Amniotic epithelial cell (primary cell): ENCODE results near the gene SLAMF7.

Experiments
- DNase-seq: peaks from one replicate; pipeline ENCODE4 v3.0.0-alpha.2; 2010; ENCODE audit warnings: low read depth

The SLAMF7 gene

DNA sequence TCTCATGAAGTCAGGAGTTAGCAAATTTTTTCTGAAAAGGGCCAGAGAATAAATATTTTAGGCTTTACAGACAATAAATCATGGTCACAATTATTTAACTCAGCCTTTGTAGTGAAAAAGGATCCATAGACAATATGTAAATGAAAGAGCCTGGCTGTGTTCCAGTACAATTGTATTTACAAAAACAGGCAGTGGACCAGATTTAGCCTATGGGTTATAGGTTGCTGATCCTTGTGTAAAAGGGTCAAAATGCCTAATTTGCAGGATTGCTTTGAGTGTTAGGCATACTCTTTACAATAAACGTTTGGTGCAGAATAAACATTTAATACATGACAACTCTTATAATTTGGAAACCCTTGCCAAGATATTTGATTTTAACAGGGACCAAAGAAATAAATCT, 6.5 kb downstream of the SLAMF7 start:
- DNase-seq: no peak

DNA sequence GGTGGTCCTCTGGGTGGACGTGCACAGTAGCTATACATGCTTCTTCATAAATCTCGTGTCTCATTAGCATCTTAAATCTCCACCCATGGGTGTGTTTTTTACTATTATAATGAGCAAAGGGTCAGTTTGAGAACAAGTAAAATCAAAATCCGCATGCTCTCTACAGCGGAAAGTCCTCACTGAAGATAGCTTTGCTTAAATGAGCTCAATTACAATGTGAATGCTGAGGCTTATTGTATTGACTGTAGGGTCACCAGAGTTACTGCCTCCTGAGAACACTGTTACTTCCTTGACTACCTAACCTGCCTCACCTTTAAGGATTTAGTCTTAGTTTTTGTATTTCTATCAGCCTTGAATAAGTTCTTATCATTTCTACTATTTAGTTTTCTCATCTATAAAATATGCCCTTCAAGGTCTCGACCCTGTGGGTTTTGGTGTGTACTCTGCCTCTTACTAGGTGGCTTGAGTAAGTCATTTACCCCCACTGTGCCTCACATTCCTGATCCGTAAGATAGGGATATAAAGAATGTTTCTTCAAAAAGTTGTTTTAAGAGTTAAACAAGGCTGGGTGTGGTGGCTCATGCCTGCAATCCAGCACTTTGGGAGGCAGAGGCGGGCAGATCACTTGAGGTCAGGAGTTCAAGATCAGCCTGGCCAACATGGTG, 7.9 kb downstream of the SLAMF7 start:
- DNase-seq: peak; percentile 11

DNA sequence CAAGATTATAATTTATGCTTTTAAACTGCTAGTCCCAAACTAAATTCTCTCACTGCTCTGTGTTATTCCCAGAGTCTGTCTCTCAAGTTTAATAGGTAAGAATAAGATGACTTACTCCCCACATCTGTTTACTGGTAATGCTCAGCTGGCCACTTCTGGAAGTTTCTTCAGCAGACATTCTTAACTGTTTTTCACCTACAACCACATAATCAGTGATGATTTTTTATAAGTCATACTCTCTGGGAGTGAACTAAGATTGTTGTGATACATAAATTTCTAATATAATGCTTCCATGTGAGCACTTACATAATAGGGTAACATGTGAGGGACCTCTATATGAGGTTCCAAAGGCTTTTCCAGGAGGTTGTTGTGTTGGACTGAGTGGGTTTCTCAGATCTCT, 8.7 kb downstream of the SLAMF7 start:
- DNase-seq: peak; percentile 41

DNA sequence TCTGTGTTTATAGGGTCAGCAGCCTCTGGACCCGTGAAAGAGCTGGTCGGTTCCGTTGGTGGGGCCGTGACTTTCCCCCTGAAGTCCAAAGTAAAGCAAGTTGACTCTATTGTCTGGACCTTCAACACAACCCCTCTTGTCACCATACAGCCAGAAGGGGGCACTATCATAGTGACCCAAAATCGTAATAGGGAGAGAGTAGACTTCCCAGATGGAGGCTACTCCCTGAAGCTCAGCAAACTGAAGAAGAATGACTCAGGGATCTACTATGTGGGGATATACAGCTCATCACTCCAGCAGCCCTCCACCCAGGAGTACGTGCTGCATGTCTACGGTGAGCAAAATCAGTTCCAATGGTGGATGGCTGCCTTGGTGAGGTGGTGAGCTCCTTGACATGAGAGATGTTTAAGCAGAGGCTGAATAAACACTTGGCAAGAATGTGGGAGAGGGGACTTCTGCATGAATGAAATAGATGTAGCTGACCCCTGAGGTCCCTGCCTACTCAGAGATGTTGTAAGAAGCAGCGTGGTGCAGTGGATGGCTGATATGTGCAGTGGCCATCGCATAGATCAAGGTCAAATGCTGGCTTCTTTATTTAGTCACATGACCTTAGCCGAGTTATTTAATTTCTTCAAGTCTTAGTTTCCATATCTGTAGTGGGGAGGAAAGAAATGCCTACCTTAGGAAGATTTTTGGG, 9.3 kb downstream of the SLAMF7 start:
- DNase-seq: peak; percentile 67

DNA sequence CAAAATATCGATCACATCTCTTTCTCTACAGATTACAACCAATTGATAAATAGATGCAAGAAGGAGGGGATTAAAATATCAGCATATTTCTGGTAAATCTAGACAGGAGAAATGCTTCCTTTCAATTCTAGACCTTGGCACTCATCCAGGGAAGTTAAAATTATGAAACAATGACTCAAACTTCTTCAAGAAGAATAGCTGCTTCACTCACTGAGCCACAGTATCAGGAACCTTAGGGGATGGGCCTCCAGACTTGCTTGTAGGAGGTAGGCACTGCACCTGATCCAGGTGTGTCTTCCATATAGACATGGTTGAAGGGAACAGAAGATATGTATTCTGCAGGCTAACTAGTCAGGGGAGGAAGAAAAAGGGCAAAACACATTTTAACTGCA, 9.8 kb downstream of the SLAMF7 start:
- peak; percentile 43 for DNase-seq

DNA sequence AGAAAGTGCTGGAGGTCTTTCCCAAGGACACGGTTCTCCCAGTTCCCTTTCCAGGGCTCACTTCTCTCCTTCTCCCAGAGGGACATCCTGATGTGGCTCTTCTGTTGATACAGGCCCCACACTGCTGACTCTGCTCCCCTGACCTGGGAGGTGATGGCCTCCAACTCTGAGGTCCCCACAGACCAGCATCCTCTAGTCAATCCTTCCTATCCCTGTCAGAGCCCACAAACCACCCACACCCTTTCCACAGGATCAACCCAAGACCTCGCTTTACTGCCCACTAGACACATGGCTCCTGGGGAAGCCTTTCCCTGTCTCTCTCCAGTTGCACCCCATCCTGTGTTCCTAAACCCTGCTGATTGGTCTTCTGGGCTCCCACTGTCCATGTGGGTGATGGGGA, 11.6 kb downstream of the SLAMF7 start:
- no peak for DNase-seq

DNA sequence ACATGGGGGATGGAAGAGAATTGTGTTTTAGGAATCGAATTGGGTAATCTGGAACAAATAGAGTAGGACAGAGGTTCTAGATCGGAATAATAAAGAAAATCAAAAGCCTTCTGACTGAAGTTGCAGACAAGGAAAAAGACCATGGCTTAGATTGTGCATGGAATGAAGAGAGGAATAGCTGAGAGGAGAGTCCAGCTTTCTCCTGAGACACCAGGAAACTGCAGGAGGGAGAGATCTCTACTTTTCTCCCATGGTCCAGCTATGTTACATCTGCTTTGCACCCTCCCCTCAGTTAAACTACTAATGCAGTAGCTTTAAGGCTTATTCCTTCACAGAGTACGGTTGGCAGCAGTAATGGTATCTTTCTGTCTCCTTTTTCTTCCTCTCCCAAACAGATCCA, 13.4 kb downstream of the SLAMF7 start:
- DNase-seq: no peak

DNA sequence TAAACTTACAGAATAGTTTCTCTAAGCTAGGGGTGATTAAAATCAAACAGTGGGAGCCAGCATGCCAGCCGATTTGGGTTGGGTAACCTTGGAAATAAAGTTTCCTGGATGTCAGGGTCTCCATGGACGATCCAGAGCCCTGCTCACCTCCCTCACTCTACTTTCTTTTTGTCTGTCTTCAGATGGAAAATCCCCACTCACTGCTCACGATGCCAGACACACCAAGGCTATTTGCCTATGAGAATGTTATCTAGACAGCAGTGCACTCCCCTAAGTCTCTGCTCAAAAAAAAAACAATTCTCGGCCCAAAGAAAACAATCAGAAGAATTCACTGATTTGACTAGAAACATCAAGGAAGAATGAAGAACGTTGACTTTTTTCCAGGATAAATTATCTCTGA, 13.9 kb downstream of the SLAMF7 start:
- DNase-seq: no peak

DNA sequence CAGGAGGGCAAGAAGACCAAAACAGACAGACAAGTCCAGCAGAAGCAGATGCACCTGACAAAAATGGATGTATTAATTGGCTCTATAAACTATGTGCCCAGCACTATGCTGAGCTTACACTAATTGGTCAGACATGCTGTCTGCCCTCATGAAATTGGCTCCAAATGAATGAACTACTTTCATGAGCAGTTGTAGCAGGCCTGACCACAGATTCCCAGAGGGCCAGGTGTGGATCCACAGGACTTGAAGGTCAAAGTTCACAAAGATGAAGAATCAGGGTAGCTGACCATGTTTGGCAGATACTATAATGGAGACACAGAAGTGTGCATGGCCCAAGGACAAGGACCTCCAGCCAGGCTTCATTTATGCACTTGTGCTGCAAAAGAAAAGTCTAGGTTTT, 14.5 kb downstream of the SLAMF7 start:
- no peak for DNase-seq

DNA sequence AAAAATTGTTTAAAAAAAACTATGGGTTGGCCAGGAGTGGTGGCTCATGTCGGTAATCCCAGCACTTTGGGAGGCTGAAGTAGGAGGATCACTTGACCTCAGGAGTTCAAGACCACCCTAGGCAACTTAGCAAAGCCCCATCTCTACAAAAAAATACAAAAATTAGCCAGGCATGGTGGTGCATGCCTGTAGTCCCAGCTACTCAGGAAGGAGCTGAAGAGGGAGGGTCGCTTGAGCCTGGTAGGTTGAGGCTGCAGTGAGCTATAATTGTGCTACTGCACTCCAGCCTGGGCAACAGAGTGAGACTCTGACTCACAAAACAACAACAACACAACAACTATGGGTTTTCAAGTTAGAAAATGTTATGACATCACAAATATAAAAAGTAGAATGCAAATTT, 16.4 kb downstream of the SLAMF7 start:
- no peak for DNase-seq

DNA sequence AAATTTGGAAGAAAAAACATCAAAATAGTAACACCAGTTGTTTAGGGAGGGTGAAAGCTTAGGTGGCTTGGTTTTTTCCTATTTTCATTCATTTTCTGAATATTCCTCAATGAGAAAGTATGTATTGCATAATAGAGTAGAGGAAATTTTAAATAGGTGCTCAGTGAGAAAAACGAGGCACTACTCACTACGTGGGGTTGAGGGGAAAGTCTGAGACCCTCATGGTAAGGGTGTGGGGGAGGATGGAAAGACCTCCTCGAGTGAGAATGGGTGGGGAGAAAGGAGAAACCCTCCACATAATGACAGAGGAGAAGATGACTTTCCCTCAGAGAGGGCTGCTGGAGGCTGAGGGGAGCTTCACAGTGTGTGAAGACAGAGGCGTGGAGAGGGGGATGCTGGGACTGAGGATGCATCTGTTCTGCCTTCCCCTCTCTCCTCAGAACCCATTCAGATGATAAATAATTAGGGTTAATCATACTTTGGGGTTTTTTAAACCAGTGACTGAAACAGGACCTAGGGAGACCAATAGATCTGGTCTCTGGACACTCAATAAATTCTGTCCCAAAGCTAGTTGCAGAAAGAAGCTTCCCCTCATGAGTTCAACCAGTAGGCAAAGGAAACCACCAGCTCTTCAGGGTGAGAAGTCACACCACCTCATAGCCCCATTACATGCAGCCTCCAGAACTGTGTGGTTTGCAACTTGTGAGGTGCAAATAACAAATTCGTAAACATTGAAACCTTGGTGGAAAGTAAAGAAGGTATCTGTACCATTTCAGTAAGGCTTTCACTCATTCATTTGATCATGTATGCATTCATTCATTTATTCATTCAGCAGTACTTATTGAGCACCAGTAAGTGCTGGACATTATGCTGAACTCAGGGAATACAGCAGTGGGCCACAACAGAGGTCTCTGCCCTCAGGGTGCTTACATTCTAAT, 17.1 kb downstream of the SLAMF7 start:
- DNase-seq: no peak

DNA sequence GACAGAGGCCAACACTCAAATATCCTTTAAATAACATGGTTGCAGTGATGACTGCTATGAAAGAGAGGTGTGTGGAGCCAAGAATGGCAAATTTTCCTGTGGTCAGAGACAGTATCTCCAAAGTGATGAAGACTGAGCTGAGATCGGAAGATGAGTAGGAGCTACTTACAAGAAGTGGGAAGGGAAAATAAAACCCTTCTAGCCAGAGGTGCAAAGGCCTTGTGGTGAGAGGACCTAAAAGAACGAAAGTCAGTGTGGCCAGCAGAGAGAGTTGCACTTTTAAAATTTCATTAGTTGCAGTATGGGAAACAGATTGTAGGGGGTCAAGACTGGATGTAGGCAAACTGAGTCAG, 17.8 kb downstream of the SLAMF7 start:
- DNase-seq: no peak

DNA sequence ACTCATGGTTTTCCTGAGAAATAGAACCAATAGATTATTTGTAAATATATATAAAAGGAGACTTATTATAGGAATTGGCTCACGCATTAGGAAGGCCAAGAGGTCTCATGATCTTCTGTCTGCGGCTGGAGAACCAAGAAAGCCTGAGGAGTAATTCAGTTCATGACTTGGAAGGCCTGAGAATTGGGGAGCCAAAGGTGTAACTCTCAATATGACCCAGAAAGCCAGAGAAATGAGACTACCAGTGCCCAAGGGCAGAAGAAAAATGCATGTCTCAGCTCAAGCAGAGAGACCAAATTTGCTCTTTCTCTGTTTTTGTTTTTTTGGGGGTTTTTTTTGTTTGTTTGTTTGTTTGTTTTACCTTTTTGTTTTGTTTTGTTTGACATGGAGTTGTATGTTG, 19.5 kb downstream of the SLAMF7 start:
- DNase-seq: no peak

DNA sequence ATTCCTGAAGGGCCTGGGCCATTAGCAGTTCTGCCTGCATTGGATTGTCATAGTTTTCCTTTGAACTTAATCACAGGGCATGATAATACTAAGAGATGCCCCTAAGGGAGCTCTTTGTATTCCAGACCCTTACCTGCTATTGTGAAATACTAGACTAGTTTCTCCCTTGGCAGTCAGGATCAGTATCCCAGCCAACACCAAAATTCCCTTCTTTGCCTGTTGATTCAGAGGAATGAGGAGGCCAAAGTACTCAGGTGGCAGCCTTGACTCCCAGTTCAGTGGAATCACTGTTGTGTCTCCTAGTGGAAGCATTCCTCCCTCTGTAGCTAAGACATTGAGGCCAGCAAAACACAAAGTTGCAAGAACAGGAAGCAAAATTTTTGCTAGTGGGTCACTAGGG, 20.7 kb downstream of the SLAMF7 start:
- no peak for DNase-seq

DNA sequence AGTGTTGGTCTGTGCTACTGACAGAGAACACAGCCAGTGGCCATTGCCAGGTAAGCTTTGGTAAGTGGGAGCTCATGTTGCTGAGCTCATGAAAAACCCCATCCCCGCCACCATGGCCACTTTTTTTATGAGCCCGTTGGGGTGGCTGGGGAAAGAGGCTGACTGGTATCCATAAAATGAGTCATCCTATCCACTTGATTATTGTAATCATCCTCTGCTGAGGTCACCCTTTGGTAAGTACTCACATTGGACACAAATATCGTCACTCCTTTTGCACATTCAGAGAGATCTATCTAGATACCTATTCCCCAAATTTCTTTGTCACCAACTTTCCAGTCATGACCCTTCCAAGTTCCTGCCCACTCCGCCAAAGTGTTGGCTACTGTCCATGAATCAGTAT, 22.0 kb downstream of the SLAMF7 start:
- no peak for DNase-seq

DNA sequence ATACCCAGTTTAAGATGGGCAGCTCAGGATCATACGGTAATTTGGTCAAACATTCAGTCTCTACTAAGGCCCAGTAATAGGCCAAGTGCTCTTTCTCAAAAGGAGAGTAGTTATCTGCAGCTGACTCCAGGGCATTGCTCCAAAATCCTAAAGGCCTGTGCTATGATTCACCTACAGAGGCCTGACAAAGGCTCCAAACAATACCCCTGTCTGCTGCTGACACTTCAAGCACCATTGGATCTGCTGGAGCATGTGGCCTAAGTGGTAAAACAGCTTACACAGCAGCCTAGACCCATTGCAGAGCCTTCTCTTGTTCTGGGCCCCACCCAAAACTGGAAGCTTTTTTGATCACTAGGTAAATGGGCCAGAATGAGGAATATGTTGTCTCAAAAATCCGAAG, 22.8 kb downstream of the SLAMF7 start:
- DNase-seq: no peak

DNA sequence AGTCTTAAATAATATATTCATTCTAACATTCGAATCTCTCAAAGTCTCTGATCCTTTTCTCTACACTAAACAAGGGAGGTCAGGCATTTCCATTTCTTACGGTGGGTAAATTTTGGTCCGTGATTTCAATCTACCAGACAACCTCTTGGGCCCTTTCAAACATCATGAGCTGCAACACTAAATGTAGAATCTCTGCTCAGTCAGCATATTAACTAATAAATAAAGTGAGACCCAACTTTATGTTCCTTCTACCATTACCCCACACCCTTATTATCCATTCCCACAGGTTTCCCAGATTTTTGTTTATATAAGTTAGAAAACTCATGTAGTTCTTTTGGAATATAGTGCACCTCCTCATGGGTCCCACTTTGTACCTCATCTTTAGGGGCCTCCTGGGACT, 24.9 kb downstream of the SLAMF7 start:
- DNase-seq: no peak

DNA sequence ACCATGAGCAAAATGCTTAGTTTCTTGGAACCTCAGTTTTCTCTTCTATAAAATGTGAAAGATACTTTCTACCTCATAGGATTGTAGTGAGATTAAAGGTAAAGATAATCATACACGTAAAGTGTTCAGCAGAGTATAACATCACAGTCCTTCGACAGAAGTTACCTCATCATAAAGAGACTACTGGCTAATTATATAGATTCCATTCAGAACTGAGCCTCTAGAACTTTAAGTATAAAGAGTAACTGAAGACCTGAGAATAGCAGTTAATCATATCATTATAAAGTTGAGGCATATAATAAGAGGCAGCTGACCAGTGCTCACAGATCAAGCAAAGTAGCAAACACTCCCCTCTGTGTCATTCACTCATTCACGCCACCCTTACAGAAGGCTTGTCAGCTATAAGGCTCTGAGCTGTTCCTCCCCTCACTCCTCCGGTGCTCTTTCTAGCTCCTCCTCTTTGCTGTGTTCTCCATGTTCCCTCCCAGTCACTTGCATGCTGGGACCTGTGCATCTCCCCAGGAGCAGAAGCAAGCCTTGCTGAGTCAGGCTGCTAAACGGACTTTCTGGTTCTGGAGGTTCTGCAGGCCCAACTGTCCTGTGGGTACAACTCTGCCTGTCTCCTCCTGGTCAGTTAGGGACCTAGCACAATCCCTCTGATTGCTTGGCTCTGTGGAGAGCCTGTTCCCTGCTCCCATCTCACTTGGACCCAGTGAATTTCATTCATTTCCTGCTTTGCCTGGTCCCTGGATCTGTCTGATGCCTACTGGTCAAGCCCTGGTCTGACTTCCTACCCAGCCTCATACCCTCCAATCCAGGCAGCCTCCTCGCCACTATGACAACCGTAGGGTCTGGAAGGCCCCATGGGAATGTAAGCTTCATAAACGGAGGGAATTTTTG, 28.6 kb downstream of the SLAMF7 start:
- no peak for DNase-seq

DNA sequence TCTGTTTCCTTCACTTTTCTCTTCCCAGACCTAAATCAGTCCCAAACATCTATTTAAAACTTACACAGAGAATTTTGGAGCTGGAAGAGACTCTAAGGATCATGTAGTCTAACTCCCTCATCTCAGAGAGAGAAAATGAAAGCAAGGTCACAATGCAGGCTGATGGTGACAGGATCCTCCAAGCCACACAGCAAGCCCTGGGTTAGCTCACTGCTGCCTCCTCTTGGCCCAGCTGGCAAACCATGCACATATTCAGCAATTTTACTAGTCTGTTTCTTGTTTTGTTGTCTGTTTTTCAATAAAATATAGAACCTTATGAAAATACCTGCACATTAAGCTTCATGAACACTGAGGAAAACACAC, 29.2 kb downstream of the SLAMF7 start:
- DNase-seq: peak; percentile 13

DNA sequence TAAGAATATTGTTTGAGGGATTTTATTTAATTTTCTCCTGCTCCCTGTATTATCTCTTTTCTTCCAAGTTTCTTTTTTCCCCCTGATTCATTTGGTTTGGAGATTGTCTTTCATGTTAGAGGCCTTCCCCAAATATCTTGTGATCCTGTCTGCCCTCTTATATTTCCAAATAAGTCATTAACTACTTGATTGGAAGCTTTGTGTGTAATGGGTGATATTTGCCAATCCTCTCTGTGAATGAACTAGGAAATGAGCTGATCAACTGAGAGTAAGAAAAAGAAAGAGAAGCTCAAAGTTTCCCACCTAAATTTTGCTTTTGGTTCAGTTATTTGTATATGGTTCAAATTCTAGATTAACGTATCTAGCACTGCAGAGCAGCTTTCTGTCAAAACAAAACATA, 33.3 kb downstream of the SLAMF7 start:
- no peak for DNase-seq

DNA sequence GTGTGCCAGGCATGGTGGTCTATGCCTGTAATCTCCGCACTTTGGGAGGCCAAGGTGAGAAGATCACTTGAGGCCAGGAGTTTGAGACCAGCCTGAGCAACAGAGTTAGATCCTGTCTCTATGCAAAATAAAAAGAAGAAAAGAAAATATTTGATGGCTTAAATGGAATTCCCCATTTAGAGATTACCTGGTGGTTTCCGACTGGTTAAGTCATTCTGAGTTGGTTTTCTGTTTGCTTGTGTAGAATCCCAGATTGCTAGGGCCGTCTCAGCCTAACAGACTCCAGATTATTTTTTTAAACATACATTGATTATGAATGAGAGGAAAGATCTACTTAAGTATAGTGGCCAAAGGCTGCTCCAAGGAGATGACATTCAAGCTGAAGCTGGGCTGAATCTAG, 34.0 kb downstream of the SLAMF7 start:
- DNase-seq: no peak
